Spleen (tissue), 11 donors: ENCODE data around the gene STXBP6. TPM values are rescaled to one million over a fixed set of nuclear protein-coding genes. Genes with fewer than 3 reads are reported as not detected.

Experiments
- DNase-seq: peaks from one replicate; pipeline ENCODE4 v3.0.0-alpha.2; 2020
- H3K27ac ChIP-seq, 8 donors: fragments of 200-600 bp; sonication (generic) in 7 of 8; 1 replicate in 4 of 8; 2 replicates in 4 of 8; pipeline versions ENCODE4 v1.5.0 to v1.8.0; 2016 to 2021; ENCODE audit warnings: inconsistent platforms in 4 of 8, mild to moderate bottlenecking in 4 of 8, moderate library complexity in 1 of 8
- H3K27me3 ChIP-seq, 7 donors: fragments of 200-600 bp; sonication (generic) in 6 of 7; replicated peaks in 1 of 7; 1 replicate in 4 of 7; 2 replicates in 3 of 7; pipeline versions ENCODE4 v1.5.0 to v1.8.0; 2016 to 2021; ENCODE audit warnings: inconsistent platforms in 3 of 7, mild to moderate bottlenecking in 1 of 7
- H3K36me3 ChIP-seq, 6 donors: fragments of 200-600 bp; sonication (generic) in 5 of 6; 1 replicate in 4 of 6; 2 replicates in 2 of 6; pipeline versions ENCODE4 v1.5.0 to v1.8.0; 2016 to 2021; ENCODE audit warnings: inconsistent platforms in 2 of 6
- H3K4me1 ChIP-seq, 6 donors: fragments of 200-600 bp; sonication (generic) in 5 of 6; 1 replicate in 3 of 6; 2 replicates in 3 of 6; pipeline versions ENCODE4 v1.5.0 to v1.8.0; 2016 to 2021; ENCODE audit warnings: inconsistent platforms in 3 of 6
- H3K4me3 ChIP-seq, 8 donors: fragments of 200-600 bp; sonication (generic) in 7 of 8; 1 replicate in 4 of 8; 2 replicates in 4 of 8; pipeline versions ENCODE4 v1.5.0 to v1.8.0; 2016 to 2021; ENCODE audit warnings: inconsistent platforms in 4 of 8, mild to moderate bottlenecking in 4 of 8, moderate library complexity in 2 of 8
- H3K9me3 ChIP-seq, 8 donors: fragments of 200-600 bp; sonication (generic) in 7 of 8; 1 replicate in 4 of 8; 2 replicates in 4 of 8; pipeline versions ENCODE4 v1.5.0 to v1.8.0; 2016 to 2021; ENCODE audit warnings: inconsistent platforms in 4 of 8
- POLR2A ChIP-seq, 3 donors: fragments of 450-650 bp; IDR thresholded peaks; one replicate each; pipeline ENCODE4 v1.5.1; 2017; ENCODE audit warnings: antibody characterized with exemption in 3 of 3, mild to moderate bottlenecking in 1 of 3
- POLR2AphosphoS5 ChIP-seq, 3 donors: sonication (generic); formaldehyde crosslinking; IDR thresholded peaks; one replicate each; pipeline ENCODE4 v1.5.1; 2017; ENCODE audit warnings: antibody characterized with exemption in 3 of 3
- WGBS, 5 donors: extraction: QIAGEN DNeasy Blood & Tissue Kit in 3 of 5; methylation state at CpG; one replicate each; pipeline versions ENCODE4 v1.1.5 to v1.1.7; 2013 to 2018; 5-methylcytosine and 5-hydroxymethylcytosine counted together
- intact Hi-C: fragments of 100-400 bp; cut with DNase I; formaldehyde crosslinking; loops from one replicate; pipeline ENCODE4 v1.15.0; 2023; ENCODE audit warnings: low total_unique reads
- polyA plus RNA-seq, 3 donors: library from polyadenylated mRNA; stranded (reverse); fragments of 200-250 nt; gene quantifications; one replicate each; pipeline ENCODE4 v1.2.1, GENCODE V29; 2013
- total RNA-seq, 7 donors: library from RNA; depleted of rRNA in 3 of 7; stranded (reverse); fragments of >200 nt in 3 of 7; fragmentation: NEBNext Ultra II Directional in 4 of 7; extraction: Animal tissue kit (Norgen Biotek cat#: 25700) in 4 of 7; gene quantifications; one replicate each; pipeline versions ENCODE4 v1.1.0 to v1.2.1, GENCODE V29; 2016 to 2021
- TF ChIP-seq, protein P1 (sequence below), 11 experiments: fragments of 200-600 bp in 7 of 11; fragments of 450-650 bp in 4 of 11; sonication (generic) in 4 of 11; IDR thresholded peaks in 8 of 11; conservative IDR thresholded peaks in 3 of 11; 1 replicate in 7 of 11; 2 replicates in 4 of 11; pipeline versions ENCODE4 v1.4.0 to v1.8.0; 2016 to 2021; ENCODE audit warnings: antibody characterized with exemption in 11 of 11, inconsistent platforms in 4 of 11, mild to moderate bottlenecking in 1 of 11
- donor health status: healthy with polysubstance abuse.
- donor health status: DM: no; HTN: no; CAD: no; lungs with moderate emphysema.
- donor health status: DM: no; HTN: no; CAD: no.
- donor health status: Bipolar disorder and iron deficiency.
- donor health status: healthy.
- donor health status: DM: no; HTN: no; CAD: no.
- donor health status: DM: yes; HTN: yes; CAD: no.

The STXBP6 gene
- total and polyA plus RNA-seq, 10 donors: 0.76 to 1.4 (median 0.87) TPM

DNA sequence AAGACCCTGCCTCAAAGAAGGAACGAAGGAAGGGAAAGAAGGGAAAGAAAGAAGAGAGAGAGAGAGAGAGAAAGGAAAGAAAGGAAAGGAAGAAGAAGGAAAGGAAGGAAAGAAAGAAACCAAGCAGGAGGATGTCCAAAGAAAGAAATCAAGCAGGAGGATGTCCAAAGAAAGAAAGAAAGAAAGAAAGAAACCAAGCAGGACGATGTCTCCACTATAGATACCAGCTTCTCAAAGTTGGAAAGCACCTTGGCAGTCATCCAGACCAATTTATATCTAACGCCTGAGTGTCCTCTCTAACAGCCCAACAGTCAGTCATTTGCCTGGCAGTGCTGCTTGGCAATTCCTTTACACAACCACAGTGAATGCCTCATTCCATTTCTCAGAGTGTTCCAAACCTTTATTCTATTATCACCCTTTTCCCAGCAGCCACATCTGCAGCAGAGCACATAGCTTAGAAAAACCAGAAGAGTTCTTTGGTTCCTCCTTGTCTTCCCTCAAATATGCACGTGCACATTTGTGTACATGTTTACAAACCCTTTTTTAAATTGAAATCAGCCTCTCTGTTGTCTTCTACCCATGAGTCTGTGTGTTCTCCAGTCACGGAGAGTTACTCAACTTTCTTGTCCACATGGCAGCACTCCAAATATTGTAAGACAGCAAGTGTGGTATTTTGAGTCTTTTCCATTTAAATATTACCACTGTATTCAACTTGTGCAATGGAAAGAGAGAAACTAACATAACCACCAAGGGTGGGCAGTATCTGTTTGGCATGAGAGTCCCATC is 138.4 kb downstream of the STXBP6 start:
- TF ChIP-seq, protein P1, sequence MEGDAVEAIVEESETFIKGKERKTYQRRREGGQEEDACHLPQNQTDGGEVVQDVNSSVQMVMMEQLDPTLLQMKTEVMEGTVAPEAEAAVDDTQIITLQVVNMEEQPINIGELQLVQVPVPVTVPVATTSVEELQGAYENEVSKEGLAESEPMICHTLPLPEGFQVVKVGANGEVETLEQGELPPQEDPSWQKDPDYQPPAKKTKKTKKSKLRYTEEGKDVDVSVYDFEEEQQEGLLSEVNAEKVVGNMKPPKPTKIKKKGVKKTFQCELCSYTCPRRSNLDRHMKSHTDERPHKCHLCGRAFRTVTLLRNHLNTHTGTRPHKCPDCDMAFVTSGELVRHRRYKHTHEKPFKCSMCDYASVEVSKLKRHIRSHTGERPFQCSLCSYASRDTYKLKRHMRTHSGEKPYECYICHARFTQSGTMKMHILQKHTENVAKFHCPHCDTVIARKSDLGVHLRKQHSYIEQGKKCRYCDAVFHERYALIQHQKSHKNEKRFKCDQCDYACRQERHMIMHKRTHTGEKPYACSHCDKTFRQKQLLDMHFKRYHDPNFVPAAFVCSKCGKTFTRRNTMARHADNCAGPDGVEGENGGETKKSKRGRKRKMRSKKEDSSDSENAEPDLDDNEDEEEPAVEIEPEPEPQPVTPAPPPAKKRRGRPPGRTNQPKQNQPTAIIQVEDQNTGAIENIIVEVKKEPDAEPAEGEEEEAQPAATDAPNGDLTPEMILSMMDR (IDR thresholded peaks at IDR 0.05 in 8 of 11, conservative IDR thresholded peaks at IDR 0.05 in 3 of 11): no peak
- no peak for TF ChIP-seq POLR2A (IDR thresholded peaks at IDR 0.05)
- no peak for TF ChIP-seq POLR2AphosphoS5 (IDR thresholded peaks at IDR 0.05)
- intact Hi-C loops: no loop called here
- no peak for DNase-seq
- Histone ChIP-seq H3K9me3 (no peaks in the 10 kb centered on the region), H3K27ac (no peak overlapping the region), H3K4me1 (peaks cover 0 to 9% (median 0%) of the 10 kb centered on the region in 6 donors), H3K4me3 (no peak overlapping the region), H3K36me3 (no peaks in the 10 kb centered on the region), H3K27me3 (no peaks in the 10 kb centered on the region)
- 29 to 61% (median 37%) methylated on average over 5 of the region's 5 CpGs for WGBS, 5 donors

- Histone ChIP-seq H3K27ac (no peak overlapping the region), H3K4me1 (peaks cover 0 to 9% (median 0%) of the 10 kb centered on the region in 6 donors), H3K9me3 (no peaks in the 10 kb centered on the region), H3K27me3 (no peaks in the 10 kb centered on the region), H3K36me3 (no peaks in the 10 kb centered on the region), H3K4me3 (no peak overlapping the region)
- intact Hi-C loops: no loop called here
- DNase-seq: no peak
- TF ChIP-seq POLR2A (IDR thresholded peaks at IDR 0.05) (no peak), POLR2AphosphoS5 (IDR thresholded peaks at IDR 0.05) (no peak)
- TF ChIP-seq, protein P1 (IDR thresholded peaks at IDR 0.05 in 8 of 11, conservative IDR thresholded peaks at IDR 0.05 in 3 of 11): no peak
- WGBS, 5 donors: 89 to 92% (median 90%) methylated on average over 3 of the region's 3 CpGs
Observed at GRCh38 chr14:24910408-24910986, 139.4 kb downstream of the STXBP6 start.

- TF ChIP-seq, protein P1 (IDR thresholded peaks at IDR 0.05 in 8 of 11, conservative IDR thresholded peaks at IDR 0.05 in 3 of 11): no peak
- TF ChIP-seq POLR2AphosphoS5 (IDR thresholded peaks at IDR 0.05): no peak
- TF ChIP-seq POLR2A (IDR thresholded peaks at IDR 0.05): no peak
- Histone ChIP-seq H3K4me3 (no peak overlapping the region), H3K4me1 (peaks cover 0 to 9% (median 0%) of the 10 kb centered on the region in 6 donors), H3K36me3 (no peaks in the 10 kb centered on the region), H3K27me3 (no peaks in the 10 kb centered on the region), H3K27ac (no peak overlapping the region), H3K9me3 (no peaks in the 10 kb centered on the region)
- DNase-seq: no peak
- WGBS, 5 donors: 91 to 96% (median 93%) methylated on average over 6 of the region's 6 CpGs
- intact Hi-C loops: no loop called here
Observed at GRCh38 chr14:24909523-24910302, 140.2 kb downstream of the STXBP6 start.
